SKM-1 (cell line): ENCODE results near the gene MRC1.

ENCODE experiments used
- DNase-seq: peaks from one replicate; lab custom pipeline; 2025; ENCODE audit not compliant: unreplicated experiment; lab: John Stamatoyannopoulos, UW

The MRC1 gene

DNA sequence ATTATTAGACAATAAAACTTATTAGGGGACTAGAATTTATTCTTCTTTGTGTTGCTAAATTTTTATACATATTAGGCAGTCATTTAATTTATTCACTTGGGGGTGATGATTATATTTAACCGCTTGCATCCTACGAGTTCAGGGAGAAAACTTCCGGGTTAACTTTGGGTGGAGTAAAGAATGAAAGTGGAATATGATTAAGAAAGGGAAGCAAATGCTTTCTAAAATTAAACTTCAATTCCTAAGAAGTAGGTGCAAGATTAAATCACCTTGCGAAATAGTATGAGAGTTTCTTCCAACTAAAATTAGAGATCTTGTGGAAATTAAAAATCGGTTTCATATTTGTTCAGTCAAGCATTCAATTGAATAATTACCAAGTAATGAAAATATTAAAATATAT is 33.5 kb downstream of the MRC1 start:
- no peak for DNase-seq

DNA sequence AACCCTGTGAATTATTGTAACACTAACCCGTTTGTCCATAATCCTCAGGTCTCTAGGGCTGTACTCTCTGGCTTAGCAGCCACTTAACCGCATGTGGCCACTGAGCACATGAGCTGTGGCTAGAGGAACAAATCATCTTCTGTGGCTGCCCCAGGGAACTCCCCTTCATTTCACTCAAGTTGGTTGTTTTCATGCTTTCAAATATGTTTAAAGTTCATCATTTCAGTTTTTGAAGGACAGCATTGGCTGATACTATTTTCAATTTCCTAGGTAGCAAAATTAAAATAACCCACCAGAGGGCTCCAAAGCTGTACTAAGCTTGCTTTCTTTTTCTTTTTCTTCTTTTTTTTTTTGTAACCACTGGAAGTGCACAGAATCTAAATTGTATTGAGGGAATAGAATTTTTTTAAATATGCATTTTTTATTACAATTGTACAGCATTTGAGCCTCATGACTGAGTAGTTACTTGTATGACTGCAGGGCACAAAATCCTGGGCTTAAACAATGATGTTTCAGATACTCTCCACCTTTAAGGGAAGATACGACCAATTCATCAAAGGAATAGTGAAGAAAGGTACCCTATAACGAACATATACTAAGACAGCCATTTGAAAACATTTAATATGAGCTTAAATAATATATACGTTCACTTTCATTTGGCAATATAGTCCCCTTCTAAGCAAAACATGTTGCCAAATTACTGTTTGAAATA is 38.6 kb downstream of the MRC1 start:
- no peak for DNase-seq

GRCh38 chr10:17848646-17849045 is 39.5 kb downstream of the MRC1 start:
- no peak for DNase-seq

GRCh38 chr10:17850501-17850900 is 41.4 kb downstream of the MRC1 start:
- no peak for DNase-seq

DNA sequence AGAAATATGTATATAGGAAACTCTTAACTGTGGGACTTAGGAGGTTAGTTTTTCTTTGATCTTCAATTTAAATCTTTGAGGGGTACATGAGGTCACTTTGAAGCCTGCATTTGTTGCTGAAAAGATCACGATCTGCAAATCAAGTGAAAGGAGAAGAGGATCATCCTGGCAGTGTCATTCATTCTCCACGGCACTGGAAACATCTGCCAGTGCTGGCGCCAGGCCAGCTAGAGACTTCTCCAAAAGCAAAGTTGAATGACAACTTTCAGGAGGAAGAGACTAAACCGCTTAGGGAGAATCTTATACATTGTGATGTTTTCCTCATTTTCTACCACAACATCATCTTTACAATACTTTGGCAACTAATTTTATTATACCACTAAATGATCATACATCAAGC is 42.5 kb downstream of the MRC1 start:
- no peak for DNase-seq

DNA sequence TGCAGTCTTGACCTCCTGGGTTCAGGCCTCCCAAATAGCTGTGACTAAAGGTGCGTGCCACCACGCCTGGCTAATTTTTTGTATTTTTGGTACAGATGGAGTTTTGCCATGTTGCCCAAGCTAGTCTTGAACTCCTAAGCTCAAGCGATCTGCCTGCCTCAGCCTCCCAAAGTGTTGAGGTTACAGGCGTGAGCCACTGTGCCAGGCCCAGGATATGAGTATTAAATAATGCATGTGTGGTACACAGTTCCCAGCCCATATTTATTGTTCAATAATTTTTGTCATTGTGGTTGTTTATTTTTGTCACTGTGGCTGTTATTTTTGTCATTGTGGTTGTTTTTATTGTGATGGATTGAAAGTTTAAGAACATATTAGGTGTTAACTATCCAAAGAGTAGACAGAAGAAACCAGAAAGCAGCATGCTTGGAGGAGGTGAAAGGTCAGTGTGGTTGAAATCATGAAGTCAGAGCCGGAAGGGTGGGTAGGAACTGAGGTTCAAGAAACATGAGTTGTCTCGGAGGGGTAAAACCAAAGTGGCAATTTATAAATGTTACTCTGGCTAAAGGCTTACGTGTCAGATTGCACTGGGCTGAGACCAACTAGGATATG is 45.0 kb downstream of the MRC1 start:
- no peak for DNase-seq

GRCh38 chr10:17857040-17857439 is 47.9 kb downstream of the MRC1 start:
- DNase-seq, result no peak

- no peak for DNase-seq
Observed at GRCh38 chr10:17859492-17860156, 50.5 kb downstream of the MRC1 start.

- no peak for DNase-seq
Observed at GRCh38 chr10:17861760-17862159, 52.6 kb downstream of the MRC1 start.

DNA sequence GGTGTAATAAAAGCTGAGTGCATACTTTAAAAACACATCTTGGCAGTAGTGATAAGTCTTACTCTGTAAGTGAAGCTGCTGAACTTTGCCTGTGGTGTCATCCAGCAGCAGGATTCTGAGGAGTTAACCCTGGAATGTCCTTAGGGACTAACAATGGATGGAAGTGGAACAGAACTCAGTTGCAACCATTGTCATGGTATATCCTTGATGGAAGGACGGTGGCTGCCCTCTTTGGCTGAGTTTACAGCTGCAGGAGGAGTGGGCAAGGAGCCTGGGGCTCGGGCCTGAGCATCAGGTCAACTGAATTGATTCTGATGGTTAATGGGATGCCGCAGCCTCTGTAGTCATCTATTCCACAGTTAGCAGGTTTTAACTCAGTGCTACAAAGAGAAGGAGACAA is 56.2 kb downstream of the MRC1 start:
- DNase-seq, result no peak

- no peak for DNase-seq
Observed at GRCh38 chr10:17866346-17866745, 57.2 kb downstream of the MRC1 start.

DNA sequence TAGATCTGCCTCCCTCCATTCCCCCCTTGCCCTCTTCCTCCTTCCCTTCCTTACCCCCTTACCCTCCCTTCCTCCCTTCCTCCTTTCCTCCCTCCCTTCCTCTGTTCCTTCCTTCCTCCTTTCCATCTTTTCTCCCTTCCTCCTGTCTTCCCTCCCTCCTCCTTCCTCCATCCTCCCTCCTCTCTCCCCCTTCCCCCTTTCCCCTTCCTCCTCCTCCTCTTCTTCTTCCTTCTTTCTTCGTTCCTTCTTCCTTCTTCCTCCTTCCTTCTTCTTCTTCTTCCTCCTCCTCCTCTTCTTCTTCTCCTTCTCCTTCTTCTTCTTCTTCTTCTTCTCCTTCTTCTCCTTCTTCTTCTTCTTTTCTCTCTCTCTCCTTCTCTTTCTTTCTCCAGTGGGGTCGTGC is 57.9 kb downstream of the MRC1 start:
- DNase-seq, result no peak

DNA sequence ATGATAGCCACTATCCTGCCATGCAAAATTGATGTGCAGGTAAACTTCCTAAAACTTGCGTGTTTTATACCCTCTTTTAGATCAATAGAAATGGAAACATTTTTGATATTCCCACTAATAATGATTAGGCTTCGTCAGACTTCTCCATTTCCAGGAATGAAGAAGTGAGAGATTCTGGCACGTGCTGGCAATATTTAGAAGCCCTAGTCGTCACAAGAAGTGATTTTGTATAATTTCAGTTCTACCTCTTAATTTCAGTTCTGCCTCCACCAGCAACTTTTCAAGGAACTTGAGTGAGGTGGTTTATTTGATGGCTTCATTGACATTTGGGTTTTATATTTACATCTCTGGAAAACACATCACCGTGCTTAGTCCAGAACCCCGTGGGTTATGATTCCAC is 61.9 kb downstream of the MRC1 start:
- DNase-seq, result no peak

DNA sequence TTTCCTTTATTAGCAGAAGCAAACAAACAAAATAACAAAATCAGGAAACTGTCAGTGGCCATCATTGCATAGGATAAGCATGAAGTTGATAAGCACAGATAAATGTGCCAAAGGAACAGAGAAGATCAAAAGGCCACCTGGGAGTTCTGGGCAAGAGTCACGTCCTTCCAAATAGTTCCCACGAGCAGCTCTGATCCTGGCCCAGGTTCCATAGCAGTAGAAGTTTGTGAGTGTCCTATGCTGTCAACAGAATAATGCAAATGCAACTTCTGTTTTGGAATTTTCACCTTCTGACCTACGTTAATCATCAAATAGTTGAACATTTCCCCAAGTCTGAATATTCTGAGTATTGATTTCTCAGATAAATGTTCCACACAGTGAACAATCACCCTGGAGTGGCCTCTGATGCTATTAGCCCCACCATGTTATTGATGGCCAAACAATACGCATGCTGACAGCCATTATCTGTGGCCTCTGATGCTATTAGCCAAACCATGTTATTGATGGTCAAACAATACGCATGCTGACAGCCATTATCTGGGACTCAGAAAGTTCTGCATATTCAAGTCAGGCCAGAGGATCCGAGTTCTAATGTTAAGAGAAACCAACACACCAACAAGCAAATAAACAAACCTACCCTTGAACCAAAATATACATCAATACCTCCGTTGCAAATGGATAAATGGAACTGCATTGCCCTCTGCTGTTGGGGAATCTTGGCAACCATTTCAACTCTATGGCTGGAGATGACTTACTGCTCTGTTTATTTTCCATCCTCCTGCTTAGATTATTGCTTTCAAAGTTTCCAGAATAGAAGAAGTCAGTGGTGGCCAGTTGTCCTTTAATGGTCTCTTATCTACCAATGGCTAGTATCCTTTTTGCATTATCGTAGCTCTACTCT is 63.3 kb downstream of the MRC1 start:
- DNase-seq, result no peak

GRCh38 chr10:17873946-17874345 is 64.8 kb downstream of the MRC1 start:
- DNase-seq, result no peak

DNA sequence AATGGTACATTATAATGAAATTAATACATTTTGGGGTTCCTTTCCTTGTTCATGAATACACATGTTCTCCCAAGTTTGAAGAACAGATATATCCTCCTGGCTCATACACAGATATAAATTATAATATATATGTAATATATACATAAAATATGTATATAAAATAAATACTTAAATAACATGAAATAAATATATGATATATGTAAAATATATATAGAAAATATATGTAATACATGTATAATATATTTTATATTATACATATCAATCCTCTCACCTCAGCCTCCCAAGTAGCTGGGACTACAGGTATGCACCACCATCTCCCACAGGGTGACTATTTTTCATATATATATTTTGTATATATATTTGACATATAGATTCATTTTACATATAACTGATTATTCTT is 68.0 kb downstream of the MRC1 start:
- no peak for DNase-seq

DNA sequence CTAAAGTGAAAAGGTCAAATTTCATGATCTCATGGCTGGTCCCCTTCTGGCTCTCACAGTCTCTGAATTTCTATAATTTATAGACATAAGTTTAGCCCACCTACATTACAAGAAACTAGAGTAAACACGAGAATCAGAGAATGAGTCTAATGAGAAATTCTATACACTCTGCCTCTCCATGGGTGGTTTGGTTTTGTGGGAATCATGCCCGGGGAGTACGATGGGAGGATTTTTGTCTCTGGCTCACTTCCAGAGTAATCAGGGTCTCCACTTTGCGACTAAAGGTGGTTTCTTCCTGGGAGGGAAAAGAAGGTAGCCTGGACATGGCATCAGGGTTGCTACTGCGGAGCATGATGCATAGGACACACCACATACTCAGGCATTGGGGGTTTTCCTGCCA is 69.7 kb downstream of the MRC1 start:
- DNase-seq, result no peak

GRCh38 chr10:17880601-17881000 is 71.5 kb downstream of the MRC1 start:
- no peak for DNase-seq

GRCh38 chr10:17882557-17882956 is 73.4 kb downstream of the MRC1 start:
- DNase-seq, result no peak

DNA sequence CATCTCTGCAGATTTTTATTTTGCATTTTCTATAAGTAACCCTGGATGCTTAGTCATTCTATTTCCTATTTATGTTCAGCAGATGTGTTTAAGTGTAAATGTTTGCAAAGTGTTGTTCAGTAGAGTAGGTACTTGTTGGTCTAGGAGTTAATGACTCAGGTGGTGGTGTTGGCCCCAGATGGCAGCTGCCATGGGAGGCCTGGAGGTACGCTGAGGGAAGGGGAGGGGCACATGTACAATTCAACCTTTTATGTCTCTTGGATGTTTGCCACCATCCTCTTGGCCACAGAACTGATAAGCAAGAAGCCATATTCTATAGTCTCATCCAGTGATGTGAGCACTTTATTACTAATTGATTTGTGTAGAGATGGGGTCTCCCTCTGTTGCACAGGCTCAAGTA is 74.5 kb downstream of the MRC1 start:
- no peak for DNase-seq

DNA sequence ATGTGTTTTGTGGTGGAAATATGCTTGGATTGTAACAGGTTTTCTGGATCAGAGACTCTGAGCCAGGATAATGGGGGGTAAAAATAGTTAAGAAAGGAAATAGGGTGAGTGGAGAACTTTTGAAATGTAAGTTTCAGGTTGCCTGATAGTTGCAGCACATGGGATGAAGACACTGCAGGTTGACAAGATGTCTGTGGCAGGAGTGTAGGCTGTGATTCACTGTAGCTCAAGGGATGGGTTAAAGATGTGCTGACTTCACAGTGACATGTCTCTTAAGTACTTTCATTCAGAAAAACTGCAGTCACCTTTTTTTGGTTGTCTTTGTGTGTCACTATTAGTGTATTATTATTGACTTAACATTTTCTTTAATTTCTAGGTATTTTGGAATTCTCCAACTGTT is 79.0 kb downstream of the MRC1 start:
- DNase-seq, result no peak

- DNase-seq, result no peak
Observed at GRCh38 chr10:17891435-17891834, 82.3 kb downstream of the MRC1 start.
